ENCODE data around the gene GYPC.

DNA sequence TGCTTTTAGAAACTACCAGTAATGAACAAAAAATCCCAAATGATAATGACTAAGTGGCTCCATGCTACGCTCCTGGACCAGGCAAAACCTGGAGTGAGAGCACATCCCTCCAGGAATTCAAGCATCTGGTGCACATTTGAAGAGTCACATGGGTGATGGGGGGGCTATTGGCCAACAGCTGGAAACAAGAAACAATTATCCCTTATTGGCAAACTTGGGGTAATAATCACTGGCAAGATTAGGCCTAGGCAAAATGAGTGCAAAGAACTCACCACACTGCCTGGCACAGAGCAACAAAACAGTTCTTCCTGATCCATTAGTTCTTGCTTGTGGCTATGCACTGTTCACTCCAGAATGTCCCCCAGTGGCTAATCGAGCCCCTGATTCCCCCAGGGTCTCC, 66.1 kb downstream of the GYPC start:
- TF ChIP-seq POLR2A (IDR thresholded peaks at IDR 0.05; ENCODE audit: low read depth, low read length): no peak
- TF ChIP-seq POLR2AphosphoS5 (IDR thresholded peaks at IDR 0.05; ENCODE audit: low read depth, low read length): no peak
- no peak for TF ChIP-seq POU2F2 (IDR thresholded peaks at IDR 0.05; ENCODE audit: low read depth, low read length)
- no peak for TF ChIP-seq TAF1 (IDR thresholded peaks at IDR 0.05; ENCODE audit: low read depth, low read length)
- TF ChIP-seq SPI1 (IDR thresholded peaks at IDR 0.05; ENCODE audit: low read depth, low read length): no peak
- no peak for TF ChIP-seq PAX5 (IDR thresholded peaks at IDR 0.05; ENCODE audit: insufficient read depth, low read length, severe bottlenecking)

Data from GM12891 (cell line).